Activated naive CD4-positive, alpha-beta T cell treated with Interleukin-2 at 50 U/mL for 16 hours (primary cell): Measurements from ENCODE around the gene RAMP1.
"Not testable (repeated sequence)": the region's sequence is repeated elsewhere in the genome, so short reads cannot be mapped to it uniquely, and the experiment has no call there.

ENCODE experiments used
- DNase-seq: peaks from one replicate; pipeline ENCODE4 v3.0.0-alpha.2; 2020

RAMP1 gene

DNA sequence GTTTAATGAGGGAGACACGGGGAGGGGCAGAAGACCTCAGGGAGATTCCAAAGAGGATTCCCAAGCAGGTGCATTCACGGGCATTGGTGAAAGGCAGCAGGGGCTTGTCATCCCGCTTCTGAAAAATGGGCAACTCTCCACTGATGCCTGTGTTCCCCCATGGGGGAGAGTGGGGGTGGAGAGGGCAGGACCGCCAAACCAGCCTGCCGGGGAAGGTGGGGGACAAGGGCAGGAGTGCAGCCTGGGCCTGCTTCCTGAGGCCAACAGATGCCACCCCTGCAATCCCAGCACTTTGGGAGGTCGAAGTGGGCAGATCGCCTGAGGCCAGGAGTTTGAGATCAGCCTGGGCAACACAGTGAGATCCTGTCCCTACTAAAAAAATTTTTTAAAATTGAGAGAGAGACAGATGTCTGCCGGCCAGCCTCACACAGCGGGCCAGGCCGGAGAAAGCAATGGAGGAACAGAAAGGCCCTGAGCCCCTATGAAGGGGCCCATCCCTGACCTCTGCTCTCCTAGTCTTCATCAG is 62.6 kb downstream of the RAMP1 start:
- DNase-seq: no peak

DNA sequence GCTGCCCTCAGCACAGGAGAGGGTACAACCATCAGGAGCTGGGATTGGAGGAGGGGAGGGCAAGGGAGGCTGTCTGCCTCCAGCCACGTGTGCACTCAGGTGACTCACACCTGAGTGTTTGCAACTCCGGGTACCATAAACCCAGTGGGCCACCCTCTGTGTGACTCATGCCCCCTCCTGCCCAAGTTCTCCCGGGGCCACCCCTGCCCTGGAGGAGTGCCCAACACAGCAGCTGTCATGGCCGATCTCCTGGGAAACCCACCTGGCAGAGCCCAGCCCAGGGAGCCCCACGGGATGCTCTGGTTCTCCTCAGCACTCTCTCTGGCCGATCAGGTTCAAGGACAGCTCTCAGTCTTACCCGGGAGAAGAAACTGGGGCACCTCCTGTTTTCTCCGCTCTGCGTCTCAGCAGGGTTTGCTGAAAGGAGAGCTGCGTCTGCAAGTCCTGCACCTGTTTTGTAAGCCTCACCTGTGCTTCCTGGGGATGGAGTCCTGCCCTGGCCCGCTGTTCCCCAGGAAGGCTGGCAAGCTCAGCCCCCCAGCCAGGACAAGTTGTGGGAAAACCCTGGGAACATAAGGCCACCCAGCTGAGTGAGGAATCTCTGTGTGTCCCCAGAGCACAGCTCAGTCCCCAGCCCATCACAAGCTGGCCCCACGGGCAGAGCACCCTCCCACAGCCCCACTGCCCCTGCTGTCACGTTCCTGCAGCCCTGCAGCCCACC is 63.4 kb downstream of the RAMP1 start:
- peak; percentile 22 for DNase-seq

DNA sequence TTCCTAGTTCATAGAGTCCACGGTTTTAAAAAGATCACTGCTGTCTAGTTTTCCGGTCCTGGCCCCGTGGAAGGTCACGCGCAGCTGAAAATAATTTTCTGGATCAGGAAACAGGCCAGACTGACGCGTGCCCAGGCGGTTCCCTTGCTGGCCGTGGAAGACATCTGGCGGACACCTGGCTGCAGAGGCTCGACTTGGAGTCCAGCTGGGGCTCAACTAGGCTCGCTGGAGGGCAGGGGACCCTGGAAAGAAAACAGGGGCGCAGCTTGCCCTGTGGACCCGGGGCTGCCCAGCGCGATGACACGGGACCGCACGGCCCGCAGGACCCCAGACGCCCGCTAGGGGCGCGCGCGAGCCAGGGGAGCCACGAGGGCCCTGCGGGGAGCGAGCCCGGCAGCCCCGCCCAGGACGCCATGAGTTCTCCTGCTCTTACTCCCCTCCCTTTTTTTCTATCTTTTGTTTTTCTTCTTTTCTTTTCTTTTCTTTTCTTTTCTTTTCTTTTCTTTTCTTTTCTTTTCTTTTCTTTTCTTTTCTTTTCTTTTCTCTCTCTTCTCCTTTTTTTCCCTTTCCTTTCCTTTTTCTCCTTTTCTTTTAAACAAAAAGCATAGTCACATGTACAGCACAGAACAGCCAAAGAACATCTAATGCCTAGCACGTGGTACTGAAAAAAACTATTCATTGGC is 64.2 kb downstream of the RAMP1 start:
- DNase-seq: peak; percentile 85

GRCh38 chr2:237924164-237924534 is 64.7 kb downstream of the RAMP1 start:
- DNase-seq: no peak

DNA sequence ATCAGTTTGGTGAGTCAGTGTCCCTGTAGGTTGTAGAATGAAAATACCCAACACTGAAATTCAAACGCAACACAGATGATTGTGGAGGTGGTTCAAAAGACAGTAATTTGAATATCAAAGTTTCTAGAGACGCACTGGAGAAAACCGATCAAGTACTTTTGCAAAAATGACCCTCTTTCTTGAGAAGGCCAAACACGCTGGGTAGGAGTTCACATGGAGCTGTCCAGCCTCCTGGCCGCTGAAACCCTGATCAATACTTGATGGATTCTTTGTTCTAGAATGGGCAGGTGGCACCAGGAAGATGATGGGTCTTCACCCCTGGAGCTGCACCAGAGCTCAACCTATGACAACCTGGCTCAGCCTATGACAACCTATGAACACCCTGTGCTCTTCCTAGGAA is 67.7 kb downstream of the RAMP1 start:
- DNase-seq: no peak

GRCh38 chr2:237927986-237928385 is 68.6 kb downstream of the RAMP1 start:
- DNase-seq: no peak

GRCh38 chr2:237929979-237930378 is 70.6 kb downstream of the RAMP1 start:
- DNase-seq: no peak

- DNase-seq: no peak
Observed at GRCh38 chr2:237931205-237931721, 71.8 kb downstream of the RAMP1 start.

DNA sequence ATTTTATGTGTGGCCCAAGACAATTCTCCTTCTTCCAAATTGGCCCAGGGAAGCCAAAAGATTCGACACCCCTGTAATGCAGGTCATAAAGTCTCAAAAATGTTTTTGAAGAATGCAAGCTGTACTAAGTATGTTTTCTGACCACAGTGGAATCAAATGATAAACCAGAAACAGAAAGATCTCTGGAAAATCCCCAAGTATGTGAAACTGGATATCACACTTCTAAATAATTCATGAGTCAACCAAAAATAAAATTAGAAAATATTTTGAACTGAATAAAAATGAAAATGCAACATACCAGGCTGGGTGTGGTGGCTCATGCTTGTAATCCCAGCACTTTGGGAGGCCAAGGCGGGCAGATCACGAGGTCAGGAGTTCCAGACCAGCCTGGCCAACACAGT is 73.3 kb downstream of the RAMP1 start:
- DNase-seq: no peak

GRCh38 chr2:237934186-237934585 is 74.8 kb downstream of the RAMP1 start:
- no peak for DNase-seq

- DNase-seq: no peak
Observed at GRCh38 chr2:237935740-237936452, 76.5 kb downstream of the RAMP1 start.

DNA sequence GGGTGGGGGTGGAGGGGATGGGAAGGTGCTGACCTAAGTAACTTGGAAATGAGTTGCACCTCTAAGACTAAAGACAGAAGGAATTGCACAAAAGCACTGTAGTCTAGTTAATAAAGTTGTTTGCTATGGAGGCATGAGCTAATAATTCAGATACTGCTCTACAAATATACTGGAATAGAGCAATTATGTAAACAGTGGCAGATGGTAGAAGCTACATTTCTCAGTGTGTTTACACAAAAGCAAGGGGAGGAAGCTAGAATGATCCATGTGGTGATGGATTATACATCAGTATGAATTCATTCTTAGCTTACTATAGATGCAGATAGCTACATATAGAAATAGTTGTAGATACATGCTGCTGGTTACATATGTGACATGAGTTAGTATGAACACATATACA is 79.8 kb downstream of the RAMP1 start:
- no peak for DNase-seq

DNA sequence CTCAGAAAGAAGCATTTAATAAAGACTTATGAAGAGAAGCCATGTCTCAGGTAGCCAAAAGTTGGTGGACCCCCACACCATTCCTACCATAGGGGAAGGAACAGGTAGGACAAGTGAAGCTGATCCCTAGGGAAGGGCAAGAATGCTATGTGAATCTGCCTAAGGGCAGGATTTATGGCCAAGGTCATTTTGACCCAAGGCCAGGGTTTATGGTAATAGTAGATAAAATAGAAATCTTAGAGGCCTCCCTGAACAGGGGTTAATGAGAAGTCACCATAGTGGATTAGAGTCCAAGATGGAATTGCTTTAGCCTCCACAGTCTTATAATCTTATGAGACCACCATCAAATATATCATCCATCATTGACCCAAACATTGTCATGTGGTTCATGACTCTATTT is 81.4 kb downstream of the RAMP1 start:
- DNase-seq: no peak

GRCh38 chr2:237941239-237941638 is 81.8 kb downstream of the RAMP1 start:
- no peak for DNase-seq

DNA sequence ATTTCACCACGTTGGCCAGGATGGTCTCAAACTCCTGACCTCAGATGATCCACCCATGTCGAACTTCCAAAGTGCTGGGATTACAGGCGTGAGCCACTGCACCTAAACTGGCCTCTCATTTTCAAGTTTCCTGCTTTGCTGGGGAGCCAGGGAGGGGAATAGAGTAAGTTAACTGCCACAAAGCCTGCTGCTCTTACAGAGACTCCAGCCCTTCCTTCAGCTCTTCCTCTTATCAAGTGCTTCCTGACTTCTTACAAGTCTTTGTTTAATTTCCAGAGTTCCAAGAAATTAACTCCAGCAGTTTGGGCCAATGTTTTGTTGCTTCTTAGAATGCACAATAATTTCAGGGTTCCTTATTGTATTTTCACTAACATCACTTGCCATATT is 83.1 kb downstream of the RAMP1 start:
- no peak for DNase-seq

- no peak for DNase-seq
Observed at GRCh38 chr2:237943395-237944094, 84.1 kb downstream of the RAMP1 start.

DNA sequence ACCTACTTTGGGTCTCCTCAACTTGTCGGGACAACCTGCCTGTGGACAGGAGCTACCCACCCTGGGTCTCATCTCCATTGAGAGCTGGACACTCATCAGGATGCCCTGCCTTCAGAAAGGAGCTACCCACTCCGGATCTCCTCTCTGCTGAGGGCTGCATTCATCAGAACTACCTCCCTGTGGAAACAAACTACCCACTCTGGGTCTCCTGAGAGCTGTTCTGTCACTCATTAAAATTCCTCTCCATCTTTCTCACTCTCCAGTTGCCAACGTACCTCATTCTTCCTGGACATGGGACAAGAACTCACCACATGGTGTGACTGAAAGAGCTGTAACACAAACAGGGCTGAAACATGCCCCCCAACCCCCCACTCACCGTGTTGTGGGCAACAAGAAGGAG is 84.9 kb downstream of the RAMP1 start:
- no peak for DNase-seq

GRCh38 chr2:237946423-237946822 is 87.0 kb downstream of the RAMP1 start:
- no peak for DNase-seq

DNA sequence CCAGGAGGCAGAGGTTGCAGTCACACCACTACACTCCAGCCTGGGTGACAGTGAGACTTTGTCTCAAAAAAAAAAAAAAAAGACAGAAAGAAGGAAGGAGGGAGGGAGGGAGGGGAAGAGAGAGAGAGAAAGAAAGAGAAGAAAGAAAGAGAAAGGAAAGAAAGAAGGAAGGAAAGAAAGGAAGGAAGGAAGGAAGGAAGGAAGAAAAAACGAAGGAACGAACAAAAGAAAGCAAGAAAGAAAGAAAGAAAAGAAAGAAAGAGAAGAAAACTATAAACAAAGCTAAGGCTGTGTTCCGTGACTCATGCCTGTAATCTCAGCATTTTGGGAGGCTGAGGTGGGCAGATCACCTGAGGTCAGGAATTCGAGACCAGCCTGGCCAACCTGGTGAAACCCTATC is 91.9 kb downstream of the RAMP1 start:
- DNase-seq: not testable (repeated sequence)

GRCh38 chr2:237951878-237952277 is 92.5 kb downstream of the RAMP1 start:
- no peak for DNase-seq

GRCh38 chr2:237952851-237953250 is 93.4 kb downstream of the RAMP1 start:
- DNase-seq: no peak

DNA sequence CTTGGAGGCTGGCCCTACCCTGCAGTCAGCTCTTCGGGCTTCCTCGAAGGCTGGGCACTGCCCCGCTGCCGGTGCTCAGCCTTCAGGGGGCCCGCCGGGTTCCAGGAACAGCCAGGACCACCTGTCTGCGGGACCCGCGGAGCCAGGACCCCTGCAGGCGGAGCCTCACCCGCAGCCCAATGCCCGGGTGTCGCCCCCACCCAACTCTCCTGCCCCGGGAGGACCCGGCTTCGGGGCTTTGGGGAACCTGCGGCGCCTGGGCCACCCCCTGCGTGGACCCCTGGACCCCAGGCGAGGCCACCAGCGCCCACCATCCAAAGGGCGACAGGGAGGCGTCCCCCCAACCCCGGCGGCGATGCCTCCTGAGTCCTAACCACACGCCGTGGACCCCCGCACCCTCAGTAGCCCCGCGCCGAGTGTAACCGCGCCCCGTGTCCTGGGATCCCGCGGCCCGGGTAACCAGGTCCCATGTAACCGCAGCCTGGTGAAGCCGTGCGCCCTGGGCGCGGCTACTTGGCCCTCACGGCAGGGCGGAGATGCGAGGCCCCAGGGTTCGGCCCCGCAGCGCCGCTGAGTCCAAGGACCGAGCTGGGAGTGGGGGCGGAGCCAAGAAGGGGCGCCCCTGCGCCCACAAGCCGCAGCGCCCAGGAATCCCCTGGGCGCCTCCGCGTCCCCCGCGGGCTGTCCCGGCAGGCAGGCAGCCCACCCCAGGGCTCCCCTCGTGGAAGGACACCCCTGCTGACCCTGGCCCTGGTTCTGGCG is 96.4 kb downstream of the RAMP1 start:
- DNase-seq: no peak
